IMR-90 (cell line): ENCODE measurements around the gene TERC. TPM values are rescaled to one million over a fixed set of nuclear protein-coding genes. Genes with fewer than 3 reads are reported as not detected.
A peak's percentile ranks its signal among the peaks of the same experiment; 100 is the strongest.

Source experiments
- ATAC-seq: fragments of 200-7000 bp; cut with Tn5 transposase; 2 replicates; pipeline ENCODE4 v1.9.1; 2020; ENCODE audit warnings: low read depth, mild to moderate bottlenecking, moderate library complexity
- BruUV-seq: library from RNA; stranded (reverse); fragments of 400-500 nt; replicated peaks from 2 replicates; lab custom pipeline; 2021; lab: Mats Ljungman, UMichigan
- CTCF ChIA-PET: fragments of 300-600 bp; formaldehyde crosslinking; extraction: SDS; loops from one replicate; lab custom pipeline; 2021; ENCODE audit warnings: antibody characterized with exemption; lab: Yijun Ruan, JAX
- POLR2A ChIA-PET: fragments of 300-600 bp; sonication (Branson Sonifier 250); formaldehyde crosslinking; loops from one replicate; lab custom pipeline; 2022; ENCODE audit warnings: antibody characterized with exemption; ENCODE audit not compliant: unreplicated experiment; lab: Charles Lee
- DNase-seq: peaks from one replicate; pipeline ENCODE4 v3.0.0; 2013
- H2AFZ ChIP-seq: replicated peaks from 2 replicates; pipeline ENCODE3; 2013; ENCODE audit warnings: low read length, mild to moderate bottlenecking; ENCODE audit not compliant: poor library complexity
- H2AK5ac ChIP-seq: 2 replicates; pipeline ENCODE4 v1.6.1; 2013; ENCODE audit warnings: low read depth, low read length, inconsistent platforms
- H2AK9ac ChIP-seq: replicated peaks from 2 replicates; pipeline ENCODE3; 2013; ENCODE audit warnings: mild to moderate bottlenecking, low read depth, low read length, moderate library complexity; ENCODE audit not compliant: poor library complexity
- H2BK120ac ChIP-seq: 2 replicates; pipeline ENCODE4 v1.6.1; 2013; ENCODE audit warnings: low read depth, low read length, inconsistent platforms
- H2BK15ac ChIP-seq: 3 replicates; pipeline ENCODE4 v1.6.1; 2013; ENCODE audit warnings: low read depth, low read length, inconsistent platforms
- H2BK20ac ChIP-seq: 2 replicates; pipeline ENCODE4 v1.6.1; 2013; ENCODE audit warnings: low read depth, mild to moderate bottlenecking, inconsistent platforms, low read length, moderate library complexity
- H2BK5ac ChIP-seq: 2 replicates; pipeline ENCODE4 v1.6.1; 2013; ENCODE audit warnings: mild to moderate bottlenecking, low read depth, low read length, inconsistent platforms; ENCODE audit not compliant: poor library complexity, severe bottlenecking
- H3K14ac ChIP-seq: replicated peaks from 2 replicates; pipeline ENCODE4 v1.6.1; 2013; ENCODE audit warnings: low read depth, low read length, inconsistent platforms
- H3K18ac ChIP-seq: 2 replicates; pipeline ENCODE4 v1.6.1; 2013; ENCODE audit warnings: low read depth, low read length, control low read depth
- H3K23ac ChIP-seq: 2 replicates; pipeline ENCODE4 v1.6.1; 2013; ENCODE audit warnings: low read depth, low read length, inconsistent platforms
- H3K27ac ChIP-seq: 2 replicates; pipeline ENCODE4 v1.5.1; 2013; ENCODE audit warnings: mild to moderate bottlenecking, control low read depth, low read length; ENCODE audit not compliant: insufficient read depth
- H3K27me3 ChIP-seq: 2 replicates; pipeline ENCODE4 v1.6.1; 2013; ENCODE audit warnings: low read length; ENCODE audit not compliant: control insufficient read depth, insufficient read depth
- H3K36me3 ChIP-seq: 2 replicates; pipeline ENCODE4 v1.6.1; 2013; ENCODE audit warnings: low read length, mixed read lengths; ENCODE audit not compliant: control insufficient read depth, insufficient read depth
- H3K4ac ChIP-seq: 2 replicates; pipeline ENCODE4 v1.6.1; 2013; ENCODE audit warnings: low read depth, low read length, inconsistent platforms
- H3K4me1 ChIP-seq: 2 replicates; pipeline ENCODE4 v1.6.1; 2013; ENCODE audit warnings: low read length, mixed read lengths; ENCODE audit not compliant: control insufficient read depth, insufficient read depth
- H3K4me2 ChIP-seq: 2 replicates; pipeline ENCODE4 v1.6.1; 2013; ENCODE audit warnings: low read depth, mild to moderate bottlenecking, control low read depth, low read length, moderate library complexity
- H3K4me3 ChIP-seq: 2 replicates; pipeline ENCODE4 v1.5.1; 2013; ENCODE audit warnings: low read depth, mild to moderate bottlenecking, control low read depth, low read length, moderate library complexity; ENCODE audit not compliant: insufficient read depth
- H3K56ac ChIP-seq: 2 replicates; pipeline ENCODE4 v1.6.1; 2013; ENCODE audit warnings: low read length, inconsistent platforms; ENCODE audit not compliant: insufficient read depth; ENCODE audit errors: extremely low read depth
- H3K79me1 ChIP-seq, 2 experiments: 2 replicates each; pipeline ENCODE4 v1.6.1; 2013; ENCODE audit warnings: low read length in 2 of 2, inconsistent platforms in 1 of 2, low read depth in 1 of 2
- H3K9ac ChIP-seq: 2 replicates; pipeline ENCODE4 v1.6.1; 2013; ENCODE audit warnings: low read depth, low read length, control low read depth
- H3K9me1 ChIP-seq: 2 replicates; pipeline ENCODE4 v1.6.1; 2013; ENCODE audit warnings: low read length, inconsistent platforms; ENCODE audit not compliant: insufficient read depth
- H3K9me3 ChIP-seq: 2 replicates; pipeline ENCODE4 v1.6.1; 2013; ENCODE audit warnings: low read length; ENCODE audit not compliant: control insufficient read depth, insufficient read depth
- H4K20me1 ChIP-seq: 2 replicates; pipeline ENCODE4 v1.6.1; 2013; ENCODE audit warnings: low read length, inconsistent platforms; ENCODE audit not compliant: insufficient read depth
- H4K5ac ChIP-seq: 2 replicates; pipeline ENCODE4 v1.6.1; 2013; ENCODE audit warnings: mild to moderate bottlenecking, low read depth, low read length, control low read depth
- H4K8ac ChIP-seq, 2 experiments: 2 replicates each; pipeline ENCODE4 v1.6.1; 2013; ENCODE audit warnings: low read depth in 2 of 2, low read length in 2 of 2, control low read depth in 1 of 2, inconsistent platforms in 1 of 2
- H4K91ac ChIP-seq: 2 replicates; pipeline ENCODE4 v1.6.1; 2013; ENCODE audit warnings: low read depth, low read length, inconsistent platforms; ENCODE audit not compliant: insufficient read depth
- BHLHE40 ChIP-seq: fragments of 150-350 bp; IDR thresholded peaks from 2 replicates; pipeline ENCODE4 v1.6.1; 2016; ENCODE audit warnings: mild to moderate bottlenecking, low read depth, low read length
- CEBPB ChIP-seq: IDR thresholded peaks from 2 replicates; pipeline ENCODE4 v1.6.1; 2012; ENCODE audit warnings: low read depth, low read length, improper control_type of control experiment
- CHD1 ChIP-seq: IDR thresholded peaks from 2 replicates; pipeline ENCODE4 v1.6.1; 2012; ENCODE audit warnings: low read depth, low read length, improper control_type of control experiment
- CTCF ChIP-seq: conservative IDR thresholded peaks from 2 replicates; pipeline ENCODE4 v1.5.1; 2012; ENCODE audit warnings: mild to moderate bottlenecking, low read depth, low read length, improper control_type of control experiment
- ELK1 ChIP-seq: fragments of 150-350 bp; IDR thresholded peaks from 2 replicates; pipeline ENCODE4 v1.6.1; 2016; ENCODE audit warnings: low read depth, mild to moderate bottlenecking, low read length, moderate library complexity, borderline replicate concordance
- FOS ChIP-seq: fragments of 150-350 bp; IDR thresholded peaks from 2 replicates; pipeline ENCODE4 v1.6.1; 2016; ENCODE audit warnings: low read depth, low read length
- MAFK ChIP-seq: IDR thresholded peaks from 2 replicates; pipeline ENCODE4 v1.6.1; 2012; ENCODE audit warnings: low read depth, low read length, improper control_type of control experiment
- MAZ ChIP-seq: IDR thresholded peaks from 2 replicates; pipeline ENCODE4 v1.6.1; 2012; ENCODE audit warnings: low read depth, mild to moderate bottlenecking, low read length, improper control_type of control experiment, moderate library complexity, borderline replicate concordance
- MXI1 ChIP-seq: IDR thresholded peaks from 2 replicates; pipeline ENCODE4 v1.6.1; 2012; ENCODE audit warnings: low read depth, mild to moderate bottlenecking, low read length, moderate library complexity, borderline replicate concordance
- NFE2L2 ChIP-seq: fragments of 150-350 bp; IDR thresholded peaks from 2 replicates; pipeline ENCODE4 v1.6.1; 2016; ENCODE audit warnings: low read depth, mild to moderate bottlenecking, low read length
- POLR2A ChIP-seq: IDR thresholded peaks from 2 replicates; pipeline ENCODE4 v1.6.1; 2012; ENCODE audit warnings: mild to moderate bottlenecking, low read depth, low read length
- RAD21 ChIP-seq: IDR thresholded peaks from 2 replicates; pipeline ENCODE4 v1.6.1; 2012; ENCODE audit warnings: low read length, improper control_type of control experiment
- RCOR1 ChIP-seq: IDR thresholded peaks from 2 replicates; pipeline ENCODE4 v1.6.1; 2012; ENCODE audit warnings: mild to moderate bottlenecking, low read length, improper control_type of control experiment; ENCODE audit not compliant: insufficient replicate concordance
- RFX5 ChIP-seq: IDR thresholded peaks from 2 replicates; pipeline ENCODE4 v1.8.0; 2012; ENCODE audit warnings: low read depth, mild to moderate bottlenecking, low read length, moderate library complexity
- SMC3 ChIP-seq: fragments of 150-350 bp; IDR thresholded peaks from 2 replicates; pipeline ENCODE4 v1.6.1; 2016; ENCODE audit warnings: low read depth, mild to moderate bottlenecking, antibody characterized with exemption, low read length, moderate library complexity
- USF2 ChIP-seq: fragments of 150-350 bp; IDR thresholded peaks from 2 replicates; pipeline ENCODE4 v1.6.1; 2017; ENCODE audit warnings: mild to moderate bottlenecking, antibody characterized with exemption, low read length, low read depth
- WGBS, 2 experiments: methylation state at CpG; one replicate each; pipeline versions ENCODE4 v1.1.5 to v1.1.7; 2013; ENCODE audit warnings: missing lambda C conversion rate in 2 of 2; ENCODE audit not compliant: insufficient read length in 1 of 2; ENCODE audit errors: extremely low coverage in 2 of 2; 5-methylcytosine and 5-hydroxymethylcytosine counted together
- dilution Hi-C: fragments of 300-500 bp; cut with HindIII; formaldehyde crosslinking; loops from one replicate; pipeline ENCODE4 v1.14.3; 2018; ENCODE audit warnings: low sequenced_read_pairs; ENCODE audit not compliant: unreplicated experiment
- in situ Hi-C: fragments of 300-500 bp; cut with MboI; formaldehyde crosslinking; loops from 3 replicates; pipeline ENCODE4 v1.14.3; 2019; ENCODE audit warnings: low sequenced_read_pairs, inconsistent platforms, mixed read lengths
- intact Hi-C: fragments of 100-400 bp; cut with micrococcal nuclease; formaldehyde crosslinking; loops from 2 replicates; pipeline ENCODE4 v1.10.0; 2022
- polyA plus RNA-seq, 3 experiments: library from polyadenylated mRNA; depleted of rRNA; stranded (reverse); fragments of >200 nt; gene quantifications; 2 replicates each; pipeline ENCODE4 v1.2.3, GENCODE V29; 2012; ENCODE audit warnings: low replicate concordance in 1 of 3
- total RNA-seq: library from RNA; depleted of rRNA; stranded (reverse); fragments of >200 nt; gene quantifications from 2 replicates; pipeline ENCODE4 v1.2.3, GENCODE V29; 2012

Gene TERC
- total and polyA plus RNA-seq, 2 of the 4 experiments (the other 2 are of a cell fraction), result 57.0 TPM; not detected in 1

- Histone ChIP-seq H3K9ac (no peak overlapping the region), H4K5ac (no peak overlapping the region), H3K56ac (no peak overlapping the region), H3K4ac (no peak overlapping the region), H3K4me3 (no peak overlapping the region), H3K27me3 (no peaks in the 10 kb centered on the region), H2AK5ac (no peak overlapping the region), H2BK20ac (no peak overlapping the region), H2BK15ac (no peak overlapping the region), H2BK120ac (no peak overlapping the region), H3K79me1 (no peaks in the 10 kb centered on the region), H3K23ac (no peak overlapping the region), H4K91ac (no peak overlapping the region), H4K20me1 (no peaks in the 10 kb centered on the region), H3K27ac (no peak overlapping the region), H3K18ac (no peak overlapping the region), H3K4me1 (peaks cover 5% of the 10 kb centered on the region; the same call in 1 of the 2 replicates), H3K36me3 (no peaks in the 10 kb centered on the region), H3K4me2 (peak overlapping the region; percentile 42; the same call in 1 of the 2 replicates), H2AK9ac (no peak overlapping the region), H2BK5ac (no peak overlapping the region), H4K8ac (no peak overlapping the region), H3K9me1 (no peaks in the 10 kb centered on the region), H3K9me3 (peaks cover 3% of the 10 kb centered on the region; the same call in 1 of the 2 replicates), H2AFZ (no peak overlapping the region), H3K14ac (no peak overlapping the region)
- ChIA-PET CTCF (no interaction called here), POLR2A (no interaction called here)
- DNase-seq, result no peak
- WGBS, 2 experiments, result no CpG with 5 or more reads among the region's 5 CpGs
- BruUV-seq, result no TSS peak
- in situ Hi-C loops, result loop anchor here (25.0 kb wide), 1 partner anchor 1671 kb away; the partner anchor contains the start of gene GOLIM4
- TF ChIP-seq FOS (no peak), NFE2L2 (no peak), RCOR1 (no peak), BHLHE40 (no peak), RAD21 (no peak), POLR2A (no peak), CTCF (no peak), ELK1 (no peak), MXI1 (no peak), CHD1 (no peak), RFX5 (no peak), MAZ (no peak), MAFK (no peak), USF2 (no peak), CEBPB (no peak), SMC3 (no peak)
- intact Hi-C loops, result no loop called here
- dilution Hi-C loops, result no loop called here
- no peak for ATAC-seq
These were observed 6.4 kb downstream of the TERC start for GRCh38 chr3:169758359-169758994.
